Fibroblast of pulmonary artery (primary cell): ENCODE results near the gene POLA1.
A peak's percentile ranks its signal among the peaks of the same experiment; 100 is the strongest.

Experiments
- DNase-seq: peaks from one replicate; pipeline ENCODE4 v3.0.0-alpha.2; 2010; ENCODE audit warnings: low read depth
- H3K4me3 ChIP-seq: replicated peaks from 2 replicates; pipeline ENCODE4 v1.5.1; 2011; ENCODE audit warnings: low read depth, mild to moderate bottlenecking, control low read depth, low read length, moderate library complexity
- TF ChIP-seq, protein P1 (sequence below): IDR thresholded peaks from 2 replicates; pipeline ENCODE4 v1.5.1; 2011; ENCODE audit warnings: mild to moderate bottlenecking, control low read depth, low read length, inconsistent platforms; ENCODE audit errors: missing control alignments

POLA1 gene

DNA sequence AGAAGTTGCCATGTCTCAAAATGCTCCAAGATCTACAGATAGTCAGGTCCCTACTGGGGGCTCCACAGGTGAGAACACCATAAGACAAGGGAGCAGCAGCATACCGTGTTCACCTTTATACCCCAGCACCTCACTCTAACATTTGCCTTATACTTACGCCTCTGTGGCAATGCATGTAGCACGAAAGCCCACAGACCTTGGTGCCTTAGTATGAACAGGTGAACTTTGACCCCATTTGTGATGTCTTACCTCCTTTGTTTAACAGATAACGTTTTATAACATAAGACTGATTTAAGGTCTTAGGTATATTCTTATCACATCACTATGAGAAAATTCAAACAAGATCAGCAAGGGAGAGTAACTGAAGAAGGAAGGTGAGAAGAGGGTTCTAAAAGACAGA is 193.2 kb downstream of the POLA1 start:
- TF ChIP-seq, protein P1, sequence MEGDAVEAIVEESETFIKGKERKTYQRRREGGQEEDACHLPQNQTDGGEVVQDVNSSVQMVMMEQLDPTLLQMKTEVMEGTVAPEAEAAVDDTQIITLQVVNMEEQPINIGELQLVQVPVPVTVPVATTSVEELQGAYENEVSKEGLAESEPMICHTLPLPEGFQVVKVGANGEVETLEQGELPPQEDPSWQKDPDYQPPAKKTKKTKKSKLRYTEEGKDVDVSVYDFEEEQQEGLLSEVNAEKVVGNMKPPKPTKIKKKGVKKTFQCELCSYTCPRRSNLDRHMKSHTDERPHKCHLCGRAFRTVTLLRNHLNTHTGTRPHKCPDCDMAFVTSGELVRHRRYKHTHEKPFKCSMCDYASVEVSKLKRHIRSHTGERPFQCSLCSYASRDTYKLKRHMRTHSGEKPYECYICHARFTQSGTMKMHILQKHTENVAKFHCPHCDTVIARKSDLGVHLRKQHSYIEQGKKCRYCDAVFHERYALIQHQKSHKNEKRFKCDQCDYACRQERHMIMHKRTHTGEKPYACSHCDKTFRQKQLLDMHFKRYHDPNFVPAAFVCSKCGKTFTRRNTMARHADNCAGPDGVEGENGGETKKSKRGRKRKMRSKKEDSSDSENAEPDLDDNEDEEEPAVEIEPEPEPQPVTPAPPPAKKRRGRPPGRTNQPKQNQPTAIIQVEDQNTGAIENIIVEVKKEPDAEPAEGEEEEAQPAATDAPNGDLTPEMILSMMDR: no peak
- DNase-seq: no peak
- no peak overlapping the region for H3K4me3 ChIP-seq

GRCh38 chrX:24890677-24891076 is 197.0 kb downstream of the POLA1 start:
- TF ChIP-seq, protein P1: no peak
- H3K4me3 ChIP-seq: no peak overlapping the region
- no peak for DNase-seq

- no peak for DNase-seq
- TF ChIP-seq, protein P1: no peak
- no peak overlapping the region for H3K4me3 ChIP-seq
Measured at GRCh38 chrX:24899391-24899790, 205.7 kb downstream of the POLA1 start.

DNA sequence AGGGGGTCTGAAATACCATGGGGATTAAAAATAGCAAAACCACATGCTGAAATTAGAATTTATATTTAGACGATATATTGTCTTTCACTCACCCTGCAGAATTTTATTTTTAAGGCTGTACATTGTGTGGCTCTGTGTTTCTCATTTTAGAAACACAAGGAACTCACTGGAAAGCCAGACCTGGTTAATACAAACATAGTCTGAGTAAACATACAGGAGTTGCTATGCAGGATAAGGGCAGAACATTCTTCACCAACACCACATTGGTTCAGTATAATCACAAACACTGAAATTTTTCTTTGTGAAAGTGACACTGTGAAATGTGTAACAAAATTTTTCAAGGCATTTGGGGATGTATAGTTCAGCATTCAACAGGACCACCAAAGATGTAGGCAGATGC is 206.5 kb downstream of the POLA1 start:
- TF ChIP-seq, protein P1: no peak
- no peak for DNase-seq
- no peak overlapping the region for H3K4me3 ChIP-seq

GRCh38 chrX:24902806-24903205 is 209.1 kb downstream of the POLA1 start:
- H3K4me3 ChIP-seq: no peak overlapping the region
- DNase-seq: peak; percentile 90
- TF ChIP-seq, protein P1: no peak

DNA sequence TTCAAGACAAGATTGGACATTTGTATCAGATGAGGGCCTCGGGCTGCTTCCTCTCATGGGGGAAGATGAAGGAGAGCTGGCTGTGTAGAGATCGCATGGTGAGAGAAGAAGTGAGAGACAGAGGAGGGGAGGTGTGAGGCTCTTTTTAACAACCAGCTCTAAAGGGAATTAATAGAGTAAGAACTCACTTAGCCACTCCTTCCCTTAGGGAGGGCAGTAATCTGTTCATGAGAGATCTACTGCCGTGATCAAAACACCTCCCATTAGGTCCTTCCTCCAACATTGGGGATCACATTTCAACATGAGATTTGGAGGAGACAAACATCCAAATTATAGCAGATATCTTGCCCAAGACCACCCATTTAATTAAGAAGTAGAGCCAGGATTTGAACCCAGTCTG is 225.0 kb downstream of the POLA1 start:
- no peak for DNase-seq
- TF ChIP-seq, protein P1: no peak
- no peak overlapping the region for H3K4me3 ChIP-seq

GRCh38 chrX:24920769-24921168 is 227.1 kb downstream of the POLA1 start:
- TF ChIP-seq, protein P1: no peak
- no peak for DNase-seq
- H3K4me3 ChIP-seq: no peak overlapping the region
